Fibroblast of the aortic adventitia (primary cell): ENCODE measurements around the gene SERINC3. TPM values are rescaled to one million over a fixed set of nuclear protein-coding genes. Genes with fewer than 3 reads are reported as not detected.

Experiments
- DNase-seq: peaks from one replicate; pipeline ENCODE4 v3.0.0-alpha.2; 2010; ENCODE audit warnings: low read depth
- H3K4me3 ChIP-seq: 2 replicates; pipeline ENCODE4 v1.5.1; 2011; ENCODE audit warnings: low read depth, mild to moderate bottlenecking, control low read depth, low read length, moderate library complexity
- CTCF ChIP-seq: IDR thresholded peaks from 2 replicates; pipeline ENCODE4 v1.5.1; 2011; ENCODE audit warnings: mild to moderate bottlenecking, low read length, control low read depth, inconsistent platforms; ENCODE audit not compliant: insufficient read depth
- total RNA-seq: library from RNA; depleted of rRNA; stranded (reverse); fragments of >200 nt; gene quantifications from 2 replicates; pipeline ENCODE4 v1.2.3, GENCODE V29; 2012; ENCODE audit warnings: low replicate concordance

Gene SERINC3
- total RNA-seq, 1 donor = 160 TPM

GRCh38 chr20:44470327-44470726 lies 51.5 kb downstream of the SERINC3 start:
- no peak overlapping the region for H3K4me3 ChIP-seq
- TF ChIP-seq CTCF = no peak
- no peak for DNase-seq

GRCh38 chr20:44468044-44468782 lies 53.7 kb downstream of the SERINC3 start:
- no peak for TF ChIP-seq CTCF
- no peak for DNase-seq
- H3K4me3 ChIP-seq = no peak overlapping the region

- TF ChIP-seq CTCF = no peak
- H3K4me3 ChIP-seq = no peak overlapping the region
- peak; percentile 14 for DNase-seq
These were observed 54.5 kb downstream of the SERINC3 start for GRCh38 chr20:44467289-44467883.

- no peak for TF ChIP-seq CTCF
- DNase-seq = no peak
- no peak overlapping the region for H3K4me3 ChIP-seq
These were observed 56.8 kb downstream of the SERINC3 start for GRCh38 chr20:44465001-44465560.

- TF ChIP-seq CTCF = no peak
- no peak for DNase-seq
- H3K4me3 ChIP-seq = no peak overlapping the region
These were observed 57.4 kb downstream of the SERINC3 start for GRCh38 chr20:44464514-44464913.

GRCh38 chr20:44463466-44463865 lies 58.4 kb downstream of the SERINC3 start:
- no peak for DNase-seq
- TF ChIP-seq CTCF = no peak
- H3K4me3 ChIP-seq = no peak overlapping the region

GRCh38 chr20:44461803-44462174 lies 60.1 kb downstream of the SERINC3 start:
- TF ChIP-seq CTCF = no peak
- no peak for DNase-seq
- H3K4me3 ChIP-seq = no peak overlapping the region
